Measurements from ENCODE around the gene TLR10. TPM values are rescaled to one million over a fixed set of nuclear protein-coding genes. Genes with fewer than 3 reads are reported as not detected.

The TLR10 gene
- total and polyA plus RNA-seq, 2 donors (not counting 3 experiments of a cell fraction or from before 2014, with no cell fraction given): not detected

DNA sequence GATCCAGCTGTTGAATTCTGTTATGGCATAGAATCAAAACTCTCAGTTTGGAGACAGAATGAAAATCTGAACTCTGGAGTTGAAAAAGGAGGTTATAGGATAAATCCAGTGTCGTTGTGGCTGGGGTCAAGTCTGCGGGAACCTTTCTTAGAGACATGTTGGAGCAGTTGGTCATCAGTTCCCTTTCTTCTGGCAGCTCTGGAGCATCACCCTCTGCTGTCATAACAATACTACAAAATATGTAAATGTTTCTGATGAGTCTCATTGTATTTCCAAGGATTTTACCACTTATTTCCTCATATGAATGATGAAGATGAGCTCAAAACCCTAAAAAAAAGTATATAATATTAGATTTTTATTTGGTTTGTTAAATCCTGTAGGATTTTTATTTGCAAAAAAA lies 7.5 kb downstream of the TLR10 start:
- no peak for FAIRE-seq

More for the DNA sequence above, 7.5 kb downstream of the TLR10 start:
- no peaks in the 10 kb centered on the region for H3K4me1 ChIP-seq (ENCODE audit: control insufficient read depth, extremely low read depth, insufficient read depth, low read length)
- no peak overlapping the region for H3K27ac ChIP-seq (ENCODE audit: insufficient read depth, low read depth, low read length)
- TF ChIP-seq POLR2A (IDR thresholded peaks at IDR 0.05; ENCODE audit: low read depth, low read length): no peak
- TF ChIP-seq FOS (IDR thresholded peaks at IDR 0.05; ENCODE audit: borderline replicate concordance, insufficient read depth, low read length): no peak
- no peak for TF ChIP-seq GATA2 (IDR thresholded peaks at IDR 0.05; ENCODE audit: insufficient read depth, insufficient read length, low read depth, low read length)
- TF ChIP-seq, protein P1, sequence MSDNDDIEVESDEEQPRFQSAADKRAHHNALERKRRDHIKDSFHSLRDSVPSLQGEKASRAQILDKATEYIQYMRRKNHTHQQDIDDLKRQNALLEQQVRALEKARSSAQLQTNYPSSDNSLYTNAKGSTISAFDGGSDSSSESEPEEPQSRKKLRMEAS (IDR thresholded peaks at IDR 0.05; ENCODE audit: insufficient read depth, insufficient read length): no peak
- no peak for TF ChIP-seq JUN (IDR thresholded peaks at IDR 0.05; ENCODE audit: borderline replicate concordance, insufficient read depth, insufficient read length, low read depth)
- TF ChIP-seq, protein P2, sequence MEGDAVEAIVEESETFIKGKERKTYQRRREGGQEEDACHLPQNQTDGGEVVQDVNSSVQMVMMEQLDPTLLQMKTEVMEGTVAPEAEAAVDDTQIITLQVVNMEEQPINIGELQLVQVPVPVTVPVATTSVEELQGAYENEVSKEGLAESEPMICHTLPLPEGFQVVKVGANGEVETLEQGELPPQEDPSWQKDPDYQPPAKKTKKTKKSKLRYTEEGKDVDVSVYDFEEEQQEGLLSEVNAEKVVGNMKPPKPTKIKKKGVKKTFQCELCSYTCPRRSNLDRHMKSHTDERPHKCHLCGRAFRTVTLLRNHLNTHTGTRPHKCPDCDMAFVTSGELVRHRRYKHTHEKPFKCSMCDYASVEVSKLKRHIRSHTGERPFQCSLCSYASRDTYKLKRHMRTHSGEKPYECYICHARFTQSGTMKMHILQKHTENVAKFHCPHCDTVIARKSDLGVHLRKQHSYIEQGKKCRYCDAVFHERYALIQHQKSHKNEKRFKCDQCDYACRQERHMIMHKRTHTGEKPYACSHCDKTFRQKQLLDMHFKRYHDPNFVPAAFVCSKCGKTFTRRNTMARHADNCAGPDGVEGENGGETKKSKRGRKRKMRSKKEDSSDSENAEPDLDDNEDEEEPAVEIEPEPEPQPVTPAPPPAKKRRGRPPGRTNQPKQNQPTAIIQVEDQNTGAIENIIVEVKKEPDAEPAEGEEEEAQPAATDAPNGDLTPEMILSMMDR (IDR thresholded peaks at IDR 0.05; ENCODE audit: extremely low read depth in 1 of 2, insufficient read depth in 1 of 2, low read depth in 1 of 2, low read length in 2 of 2): no peak
- TF ChIP-seq EZH2 (IDR thresholded peaks at IDR 0.05; ENCODE audit: borderline replicate concordance, low read depth, low read length, severe bottlenecking): no peak
- no peak for TF ChIP-seq POLR2AphosphoS5 (IDR thresholded peaks at IDR 0.05; ENCODE audit: insufficient read depth, low read depth, low read length)
- no peak for TF ChIP-seq MYC (IDR thresholded peaks at IDR 0.05; ENCODE audit: low read depth, low read length)
- no peaks in the 10 kb centered on the region for H4K20me1 ChIP-seq (replicated peaks; ENCODE audit: control insufficient read depth, extremely low read depth, insufficient read depth, low read length)
- no peaks in the 10 kb centered on the region for H3K36me3 ChIP-seq (ENCODE audit: control insufficient read depth in 2 of 2, extremely low read depth in 1 of 2, insufficient read depth in 2 of 2, low read length in 2 of 2)
- no peak overlapping the region for H3K9ac ChIP-seq (replicated peaks; ENCODE audit: extremely low read depth, insufficient read depth, low read length)
- BruUV-seq (replicated peaks): no TSS peak
- CTCF ChIA-PET: no interaction called here
- dilution Hi-C loops (cut with MboI; ENCODE audit: extremely low pct_ligation_motif_present, low sequenced_read_pairs): no loop called here
- intact Hi-C loops (cut with micrococcal nuclease): no loop called here
- H3K27me3 ChIP-seq (ENCODE audit: control insufficient read depth in 2 of 2, insufficient read depth in 2 of 2, low read length in 2 of 2): peaks cover 9 to 15% of the 10 kb centered on the region in 2 experiments
- no peaks in the 10 kb centered on the region for H3K79me2 ChIP-seq (ENCODE audit: control insufficient read depth, insufficient read depth, low read length)
- DNase-seq (ENCODE audit: low read depth, low spot score): no peak
- H3K4me2 ChIP-seq (ENCODE audit: insufficient read depth, low read length): no peak overlapping the region
- H3K4me3 ChIP-seq (replicated peaks in 1 of 3; ENCODE audit: insufficient read depth in 1 of 3, low read depth in 1 of 3, low read length in 3 of 3): no peak overlapping the region
- no peaks in the 10 kb centered on the region for H3K9me3 ChIP-seq (replicated peaks; ENCODE audit: control insufficient read depth, insufficient read depth, low read length)
- H2AFZ ChIP-seq (ENCODE audit: low read depth, low read length): no peak overlapping the region
- POLR2A ChIA-PET: no interaction called here
- H3K9me1 ChIP-seq (replicated peaks; ENCODE audit: control insufficient read depth, extremely low read depth, insufficient read depth, low read length): no peaks in the 10 kb centered on the region

Data from endothelial cell of umbilical vein (primary cell).